ENCODE measurements around the gene IER5L.

Gene IER5L

GRCh38 chr9:129160712-129161533 is 17.1 kb downstream of the IER5L start:
- DNase-seq = no peak

DNA sequence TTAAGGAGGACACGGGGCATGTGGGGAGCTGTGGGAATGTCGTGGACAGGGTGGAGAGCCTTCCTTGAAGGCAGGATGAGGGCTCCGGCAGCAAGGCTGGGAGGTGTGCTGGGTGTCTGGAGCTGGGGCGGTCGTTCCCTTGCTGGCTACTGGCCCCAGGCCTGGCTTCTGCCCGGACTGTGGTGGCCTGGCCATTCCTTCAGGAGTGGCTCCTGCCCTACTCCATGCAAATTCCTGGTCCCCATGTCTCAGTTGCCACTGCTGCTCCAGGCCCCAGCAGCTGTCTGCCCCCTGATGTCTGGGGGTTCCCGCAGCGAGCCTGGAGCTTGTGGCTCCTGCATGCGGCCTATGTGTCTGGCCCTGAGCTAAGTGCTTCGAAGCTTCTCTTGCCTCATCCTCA is 21.9 kb downstream of the IER5L start:
- DNase-seq = no peak

- no peak for DNase-seq
Measured at GRCh38 chr9:129154866-129155477, 23.1 kb downstream of the IER5L start.

DNA sequence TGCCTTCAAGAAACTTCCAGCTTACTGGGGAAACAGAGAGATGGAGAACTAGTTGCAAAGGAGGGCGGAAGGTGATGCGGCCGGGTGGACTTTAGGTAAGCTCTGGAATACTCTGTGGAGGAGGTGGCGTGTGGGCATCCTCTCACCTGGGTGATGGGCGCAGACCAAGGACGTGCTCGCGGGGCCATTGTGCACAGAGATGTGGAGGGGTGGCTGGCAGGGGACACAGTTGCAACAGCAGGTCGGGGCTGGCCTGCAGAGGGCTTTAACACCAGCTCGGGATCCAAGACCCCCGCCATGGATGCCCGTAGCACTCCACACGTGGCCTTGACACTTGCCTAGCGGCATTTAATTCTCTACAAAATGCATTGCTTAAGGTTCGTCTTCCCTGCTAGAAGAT is 26.6 kb downstream of the IER5L start:
- DNase-seq = no peak

DNA sequence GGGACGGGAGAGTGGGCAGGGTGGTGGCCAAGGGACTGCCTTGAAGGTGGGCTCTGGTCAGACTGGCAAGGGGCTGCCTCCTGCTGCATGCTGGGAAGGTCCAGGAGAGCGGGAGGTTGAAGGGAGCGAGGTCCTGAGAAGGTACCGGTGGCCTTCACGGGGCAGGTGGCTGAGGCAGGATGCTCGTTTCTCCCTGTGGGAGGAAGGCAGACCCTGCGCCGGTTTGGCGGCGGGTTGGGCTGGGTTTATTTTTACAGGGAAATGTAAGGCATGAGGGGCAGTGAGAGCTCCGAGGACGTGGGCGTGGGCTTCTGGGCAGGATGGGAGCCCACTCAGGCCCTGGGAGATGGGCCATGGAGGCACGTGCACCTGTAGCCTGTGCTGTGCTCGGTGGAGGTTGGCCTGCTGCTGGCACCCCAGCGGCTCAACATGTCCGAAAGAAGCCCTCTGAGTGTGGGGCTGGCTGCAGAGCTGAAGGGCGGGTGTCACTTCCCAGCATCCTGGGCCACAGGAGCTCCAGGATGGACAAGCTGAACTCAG is 27.3 kb downstream of the IER5L start:
- no peak for DNase-seq

- no peak for DNase-seq
Measured at GRCh38 chr9:129150122-129150521, 27.9 kb downstream of the IER5L start.

DNA sequence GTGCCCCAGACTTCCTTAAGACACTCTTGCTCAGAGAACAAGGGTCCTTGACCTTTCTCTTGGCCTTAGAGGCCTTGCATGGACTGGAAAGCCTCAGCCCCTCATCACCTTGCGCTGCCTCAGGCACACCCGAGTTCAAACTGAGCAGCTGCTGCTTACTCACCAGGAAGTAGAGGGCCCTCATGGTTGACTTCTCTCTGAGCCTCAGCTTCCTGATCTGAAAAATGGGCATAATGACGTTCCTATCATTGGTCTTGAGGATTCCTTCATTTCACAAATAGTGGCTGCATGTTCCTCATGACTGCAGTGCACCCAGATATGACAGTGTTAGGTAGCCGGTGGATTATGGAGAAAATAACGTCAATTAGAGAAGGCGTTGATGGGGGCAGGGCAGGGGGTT is 28.6 kb downstream of the IER5L start:
- no peak for DNase-seq

GRCh38 chr9:129148463-129149204 is 29.4 kb downstream of the IER5L start:
- no peak for DNase-seq

DNA sequence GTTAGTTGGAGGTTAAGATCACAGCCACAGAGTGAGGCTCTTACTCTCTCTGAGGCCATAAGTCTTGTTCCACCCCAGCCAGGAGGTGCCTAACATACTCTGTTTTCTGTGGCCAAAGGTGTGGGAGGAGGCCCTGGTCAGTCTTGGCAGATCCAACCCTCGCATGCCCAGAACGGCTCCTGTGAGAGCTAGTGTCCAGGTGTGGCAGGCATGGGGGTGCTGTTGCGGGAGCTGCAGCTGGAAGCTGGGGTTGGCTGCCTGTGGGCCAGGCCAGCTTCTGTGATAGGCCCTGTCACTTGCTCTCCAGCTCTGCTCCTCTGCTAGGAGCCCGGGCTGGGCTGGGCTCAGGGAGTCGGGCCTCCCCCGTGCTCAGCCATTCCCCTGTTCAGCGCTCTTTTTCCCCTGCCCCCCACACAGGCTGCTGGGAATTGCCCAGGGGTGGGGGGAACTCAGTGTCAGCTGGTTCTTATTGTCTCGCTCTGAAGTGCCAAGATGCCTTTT is 31.6 kb downstream of the IER5L start:
- DNase-seq = no peak

- DNase-seq = no peak
Measured at GRCh38 chr9:129145841-129146292, 32.2 kb downstream of the IER5L start.

GRCh38 chr9:129145316-129145715 is 32.7 kb downstream of the IER5L start:
- DNase-seq = no peak

- DNase-seq = peak; percentile 85
Measured at GRCh38 chr9:129143031-129143927, 34.8 kb downstream of the IER5L start.

- no peak for DNase-seq
Measured at GRCh38 chr9:129142138-129142935, 35.7 kb downstream of the IER5L start.

DNA sequence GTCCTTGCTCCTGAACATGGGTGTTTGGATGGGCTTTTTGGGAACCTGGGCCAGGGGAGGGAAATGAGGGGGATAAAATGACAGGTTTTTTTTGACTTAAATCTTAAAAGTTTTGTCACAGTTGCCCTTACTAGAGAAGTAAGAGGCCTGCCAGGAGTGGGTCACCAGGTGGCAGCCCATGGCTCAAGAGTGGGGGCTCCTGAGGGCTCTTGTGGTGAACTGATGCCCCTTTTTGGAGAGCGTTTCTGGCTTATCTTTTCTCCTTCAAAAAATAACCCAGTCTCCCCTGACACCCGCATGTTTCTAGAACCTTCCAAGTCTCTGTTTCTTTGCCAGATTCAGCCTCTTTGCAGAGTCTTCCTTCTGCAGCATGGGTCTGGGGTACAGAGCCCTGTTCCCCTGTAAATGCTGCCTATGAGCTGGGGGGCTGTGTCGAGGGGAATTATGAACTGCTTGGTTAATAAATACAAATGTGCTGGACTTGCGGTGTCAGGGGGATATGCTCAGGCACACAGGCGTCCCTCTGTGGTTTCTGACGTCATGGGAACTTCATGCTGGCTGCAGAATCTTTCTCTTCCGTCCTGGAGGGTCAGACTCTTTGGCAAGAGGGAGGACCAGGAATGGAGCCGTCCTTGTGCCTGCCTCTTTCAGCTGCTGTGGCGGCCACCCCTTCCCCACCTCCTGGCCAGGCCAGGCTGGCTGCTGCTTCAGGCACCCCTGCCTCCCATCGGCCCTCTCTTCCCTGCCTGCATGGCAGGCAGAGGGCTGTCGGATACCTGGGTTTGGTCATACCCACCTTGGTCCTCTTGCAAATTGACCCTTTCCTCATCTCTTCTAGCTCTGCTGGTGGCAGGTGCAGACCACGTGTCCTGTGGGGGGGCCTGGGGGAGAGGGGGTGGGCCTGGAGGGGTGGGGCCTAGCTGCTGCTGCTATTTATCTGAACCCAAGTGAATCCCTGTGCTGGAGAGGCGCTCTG is 36.7 kb downstream of the IER5L start:
- no peak for DNase-seq

DNA sequence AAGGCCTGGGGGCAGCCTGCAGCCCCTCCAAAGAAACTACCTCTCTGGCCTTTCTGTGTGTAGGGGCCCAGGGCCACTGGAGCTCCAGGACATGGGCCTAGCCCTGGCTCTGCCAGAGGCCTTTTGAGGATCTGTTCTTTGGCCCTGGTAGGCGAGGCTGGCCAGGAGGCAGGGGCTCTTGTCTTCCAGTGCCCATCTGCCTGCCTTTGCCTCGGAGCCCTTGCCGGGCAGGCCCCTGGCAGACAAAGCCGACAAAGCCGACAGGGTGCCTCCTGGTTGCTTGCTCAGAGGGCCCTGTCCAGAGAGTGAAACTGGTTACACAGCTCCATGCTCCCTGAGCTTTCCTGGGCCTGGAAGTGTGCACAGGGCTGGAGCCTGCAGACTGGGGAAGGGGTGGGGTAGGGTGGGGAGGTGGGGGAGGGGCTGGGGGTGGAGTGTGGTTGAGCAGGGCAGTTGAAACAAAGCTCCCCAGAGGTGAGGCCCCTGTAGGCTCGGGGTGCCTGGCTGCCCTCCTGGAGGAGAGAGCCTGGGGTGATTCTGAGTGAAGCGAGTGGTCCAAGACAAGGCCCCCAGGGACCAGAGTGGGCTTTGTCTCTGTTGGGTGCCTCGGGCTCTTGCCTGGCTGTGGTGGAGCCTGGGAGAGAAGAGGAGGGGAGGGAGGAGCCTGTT is 37.5 kb downstream of the IER5L start:
- peak; percentile 49 for DNase-seq

DNA sequence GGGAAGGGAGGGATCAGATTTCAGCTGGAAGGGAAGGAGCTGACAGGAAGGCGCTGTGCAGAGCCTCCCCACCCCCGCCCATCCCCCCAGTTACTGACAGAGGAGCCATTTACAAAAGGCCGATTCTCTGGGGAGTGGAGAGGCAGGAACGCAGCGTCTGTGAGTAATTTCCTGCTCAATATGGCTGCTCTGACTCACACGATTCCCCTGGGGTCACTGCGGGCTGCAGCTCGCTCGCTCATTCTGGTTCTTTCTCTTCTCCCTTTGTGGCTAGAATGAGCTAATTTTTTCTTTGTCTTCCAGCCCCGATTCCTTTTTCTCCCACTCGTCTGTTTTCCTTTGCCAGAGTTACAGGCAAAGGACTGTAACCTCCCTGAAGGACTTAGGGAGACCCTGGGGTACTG is 38.1 kb downstream of the IER5L start:
- peak; percentile 81 for DNase-seq

- DNase-seq = peak; percentile 82
Measured at GRCh38 chr9:129139233-129139992, 38.6 kb downstream of the IER5L start.

DNA sequence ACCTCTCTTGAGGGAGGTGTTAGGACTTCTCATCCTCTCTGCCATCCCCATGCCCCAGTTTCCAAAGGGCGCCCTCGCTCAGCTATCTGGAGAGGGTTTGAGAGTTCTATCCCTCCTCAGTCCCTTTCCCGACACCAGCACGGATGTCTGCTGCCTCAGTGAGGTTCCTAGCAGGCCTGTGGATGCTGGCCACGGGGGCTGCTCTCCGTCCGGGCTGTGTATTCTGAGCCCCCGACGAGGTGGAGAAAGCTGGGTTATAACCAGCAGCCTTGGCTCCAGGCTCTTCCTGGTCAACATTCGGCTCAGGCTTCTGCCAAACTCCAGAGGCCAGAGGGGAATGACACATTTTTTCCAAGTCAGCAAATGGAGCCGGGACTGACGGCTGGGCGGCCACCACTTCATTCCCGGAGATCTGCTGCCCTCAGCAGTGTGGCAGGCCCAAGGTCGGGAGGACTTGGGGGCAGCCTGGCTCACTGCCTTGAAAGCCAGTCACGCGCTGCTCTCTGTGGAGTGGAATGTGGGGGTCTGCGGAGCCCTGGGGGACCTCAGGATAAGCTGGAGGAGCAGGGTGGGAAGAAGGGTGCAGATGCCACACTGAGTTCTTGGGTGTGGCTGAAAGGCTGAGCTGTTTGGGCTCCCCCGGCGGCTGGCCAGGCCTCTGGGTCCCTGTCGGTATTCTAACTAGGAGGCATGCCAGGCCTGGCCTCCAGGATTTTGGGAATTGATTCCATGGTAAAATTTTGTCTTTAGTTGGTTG is 39.4 kb downstream of the IER5L start:
- DNase-seq = no peak

Data from stimulated activated CD8-positive, alpha-beta memory T cell treated with anti-CD3 and anti-CD28 coated beads, Interleukin-4, amount 100 ng/mL, for 48 hours (primary cell).